HEK293T (cell line): Measurements from ENCODE around the gene PIGW.

Source experiments
- BHLHE40 ChIP-seq: fragments of 450-650 bp; IDR thresholded peaks from 2 replicates; pipeline ENCODE4 v1.6.1; 2016; ENCODE audit warnings: mild to moderate bottlenecking, moderate library complexity, borderline replicate concordance
- FOXK2 ChIP-seq: fragments of 450-650 bp; IDR thresholded peaks from 2 replicates; pipeline ENCODE4 v1.6.1; 2016; ENCODE audit warnings: mild to moderate bottlenecking

- TF ChIP-seq BHLHE40 (no peak), FOXK2 (no peak)
These were observed 36.6 kb upstream of the PIGW start for GRCh38 chr17:36498155-36498554.
